GM12878 (cell line): Measurements from ENCODE around the gene EFHD1. TPM values are rescaled to one million over a fixed set of nuclear protein-coding genes. Genes with fewer than 3 reads are reported as not detected.

Experiments used
- BMI1 ChIP-seq: fragments of 450-650 bp; IDR thresholded peaks from 2 replicates; pipeline ENCODE4 v1.6.1; 2016; ENCODE audit warnings: mild to moderate bottlenecking, moderate library complexity, borderline replicate concordance
- HDGF ChIP-seq: fragments of 450-650 bp; IDR thresholded peaks from 2 replicates; pipeline ENCODE4 v1.6.1; 2016; ENCODE audit warnings: antibody characterized with exemption
- MEF2B ChIP-seq: fragments of 450-650 bp; IDR thresholded peaks from 2 replicates; pipeline ENCODE4 v1.6.1; 2018; ENCODE audit warnings: mild to moderate bottlenecking, moderate library complexity; ENCODE audit not compliant: partially characterized antibody, poor library complexity, severe bottlenecking
- MLLT1 ChIP-seq: fragments of 450-650 bp; IDR thresholded peaks from 2 replicates; pipeline ENCODE4 v1.6.1; 2016; ENCODE audit warnings: mild to moderate bottlenecking
- NFYB ChIP-seq: IDR thresholded peaks from 2 replicates; pipeline ENCODE4 v1.6.1; 2011; ENCODE audit warnings: low read depth, mild to moderate bottlenecking, low read length, improper control_type of control experiment, moderate library complexity; ENCODE audit not compliant: insufficient read depth
- NRF1 ChIP-seq: conservative IDR thresholded peaks from 2 replicates; pipeline ENCODE4 v1.6.1; 2011; ENCODE audit warnings: mild to moderate bottlenecking, low read depth, low read length, improper control_type of control experiment
- POLR2AphosphoS5 ChIP-seq: IDR thresholded peaks from 2 replicates; pipeline ENCODE4 v1.6.1; 2011; ENCODE audit warnings: mild to moderate bottlenecking, low read length, inconsistent platforms
- RBBP5 ChIP-seq: fragments of 200-600 bp; sonication (generic); conservative IDR thresholded peaks from 2 replicates; pipeline ENCODE4 v1.6.1; 2016
- RCOR1 ChIP-seq: conservative IDR thresholded peaks from 2 replicates; pipeline ENCODE4 v1.6.1; 2012; ENCODE audit warnings: low read depth, low read length, improper control_type of control experiment
- RUNX3 ChIP-seq: IDR thresholded peaks from 2 replicates; pipeline ENCODE4 v1.6.1; 2012; ENCODE audit warnings: low read length, inconsistent platforms
- SRF ChIP-seq, 2 experiments: IDR thresholded peaks; 2 replicates each; pipeline ENCODE4 v1.6.1; 2011; ENCODE audit warnings: low read depth in 2 of 2, low read length in 2 of 2, mild to moderate bottlenecking in 1 of 2, moderate library complexity in 1 of 2
- TCF7 ChIP-seq: IDR thresholded peaks from 2 replicates; pipeline ENCODE4 v1.6.1; 2014; ENCODE audit warnings: antibody characterized with exemption, borderline replicate concordance
- ZNF384 ChIP-seq: IDR thresholded peaks from 2 replicates; pipeline ENCODE4 v1.6.1; 2012; ENCODE audit warnings: low read depth, mild to moderate bottlenecking, low read length, improper control_type of control experiment, borderline replicate concordance
- ZNF687 ChIP-seq: fragments of 450-650 bp; IDR thresholded peaks from 2 replicates; pipeline ENCODE4 v1.6.1; 2017; ENCODE audit warnings: mild to moderate bottlenecking, moderate library complexity
- polyA plus RNA-seq, 11 experiments: library from polyadenylated mRNA; depleted of rRNA in 4 of 11; unstranded in 6 of 11; stranded (reverse) in 5 of 11; fragments of >200 nt; fragmentation: Nextera tagmentation in 4 of 11; fragmentation: Illumina TruSeq in 1 of 11; extraction: Ambion mirVana in 4 of 11; extraction: Trizol in 1 of 11; gene quantifications; 1 replicate in 1 of 11; 2 replicates in 10 of 11; pipeline versions ENCODE4 v1.2.1 to v1.2.3, GENCODE V29; 2011 to 2016; ENCODE audit warnings: inconsistent platforms in 2 of 11, missing spikeins in 2 of 11, low read depth in 1 of 11
- total RNA-seq, 4 experiments: library from RNA; depleted of rRNA in 3 of 4; stranded (reverse); fragments of >200 nt in 3 of 4; fragmentation: Illumina TruSeq in 1 of 4; extraction: Trizol in 1 of 4; gene quantifications; 2 replicates each; pipeline versions ENCODE4 v1.2.1 to v1.2.3, GENCODE V29; 2013 to 2021
- TF ChIP-seq, protein P1 (sequence below): IDR thresholded peaks from 2 replicates; pipeline ENCODE4 v1.6.1; 2012; ENCODE audit warnings: low read length, inconsistent platforms
- TF ChIP-seq, protein P2 (sequence below): fragments of 450-650 bp; IDR thresholded peaks from 2 replicates; pipeline ENCODE4 v1.6.1; 2017; ENCODE audit warnings: antibody characterized with exemption, mild to moderate bottlenecking, moderate library complexity

The EFHD1 gene
- total and polyA plus RNA-seq, 10 of the 15 experiments (the other 5 are each of a cell fraction or from before 2014, with no cell fraction given), result 0.07 TPM; not detected in 9

DNA sequence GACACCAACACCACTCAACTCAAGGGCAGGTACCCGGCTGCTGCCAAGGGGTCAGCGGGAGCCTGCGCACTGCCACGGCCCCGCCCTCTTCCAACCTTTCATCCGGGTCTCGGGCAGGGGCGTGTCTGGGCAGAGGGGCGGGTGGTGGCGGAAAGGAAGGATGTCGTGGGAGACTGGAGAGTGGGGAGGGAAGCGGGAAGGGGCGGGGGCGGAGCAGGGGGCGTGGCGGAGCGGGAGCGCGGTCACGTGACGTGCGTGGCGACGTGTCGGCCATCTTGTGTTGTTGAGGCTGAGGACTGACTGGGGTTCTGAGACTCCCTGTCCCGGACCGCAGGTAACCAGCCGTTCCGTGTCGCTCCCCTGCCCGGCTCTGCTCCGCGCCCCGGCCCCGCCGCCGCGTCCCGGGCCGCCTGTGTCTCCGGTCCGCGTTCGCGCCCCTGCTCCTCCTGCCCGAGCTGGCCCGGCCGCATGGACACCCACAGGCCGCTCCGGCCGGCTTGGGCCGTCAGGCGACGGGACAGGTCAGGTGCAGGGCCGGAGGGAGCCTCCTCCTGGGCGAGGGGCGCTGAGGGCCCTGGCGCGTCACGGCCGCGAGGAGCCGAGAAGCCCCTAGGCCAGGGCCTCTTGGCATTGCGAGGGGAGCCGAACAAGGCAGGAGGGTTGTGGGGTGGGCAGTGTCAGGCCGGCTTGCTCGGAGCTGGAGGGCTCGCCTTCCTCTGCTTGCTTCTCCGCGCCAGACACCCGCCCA lies 63.8 kb downstream of the EFHD1 start, which contains the start of gene GIGYF2 (continued):
- TF ChIP-seq SRF (IDR thresholded peaks at IDR 0.05; ENCODE audit: low read depth in 2 of 2, low read length in 2 of 2) (no peak), RBBP5 (no peak), ZNF687 (peak; percentile 69), RUNX3 (peak; percentile 29; the same call in 1 of the 2 replicates), BMI1 (no peak), ZNF384 (no peak), NFYB (no peak), MEF2B (peak; percentile 40), POLR2AphosphoS5 (peak; percentile 87), TCF7 (no peak), HDGF (peak; percentile 97), RCOR1 (no peak), MLLT1 (no peak), NRF1 (peak; percentile 60)
- TF ChIP-seq, protein P1, sequence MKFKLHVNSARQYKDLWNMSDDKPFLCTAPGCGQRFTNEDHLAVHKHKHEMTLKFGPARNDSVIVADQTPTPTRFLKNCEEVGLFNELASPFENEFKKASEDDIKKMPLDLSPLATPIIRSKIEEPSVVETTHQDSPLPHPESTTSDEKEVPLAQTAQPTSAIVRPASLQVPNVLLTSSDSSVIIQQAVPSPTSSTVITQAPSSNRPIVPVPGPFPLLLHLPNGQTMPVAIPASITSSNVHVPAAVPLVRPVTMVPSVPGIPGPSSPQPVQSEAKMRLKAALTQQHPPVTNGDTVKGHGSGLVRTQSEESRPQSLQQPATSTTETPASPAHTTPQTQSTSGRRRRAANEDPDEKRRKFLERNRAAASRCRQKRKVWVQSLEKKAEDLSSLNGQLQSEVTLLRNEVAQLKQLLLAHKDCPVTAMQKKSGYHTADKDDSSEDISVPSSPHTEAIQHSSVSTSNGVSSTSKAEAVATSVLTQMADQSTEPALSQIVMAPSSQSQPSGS, result no peak
- TF ChIP-seq, protein P2, sequence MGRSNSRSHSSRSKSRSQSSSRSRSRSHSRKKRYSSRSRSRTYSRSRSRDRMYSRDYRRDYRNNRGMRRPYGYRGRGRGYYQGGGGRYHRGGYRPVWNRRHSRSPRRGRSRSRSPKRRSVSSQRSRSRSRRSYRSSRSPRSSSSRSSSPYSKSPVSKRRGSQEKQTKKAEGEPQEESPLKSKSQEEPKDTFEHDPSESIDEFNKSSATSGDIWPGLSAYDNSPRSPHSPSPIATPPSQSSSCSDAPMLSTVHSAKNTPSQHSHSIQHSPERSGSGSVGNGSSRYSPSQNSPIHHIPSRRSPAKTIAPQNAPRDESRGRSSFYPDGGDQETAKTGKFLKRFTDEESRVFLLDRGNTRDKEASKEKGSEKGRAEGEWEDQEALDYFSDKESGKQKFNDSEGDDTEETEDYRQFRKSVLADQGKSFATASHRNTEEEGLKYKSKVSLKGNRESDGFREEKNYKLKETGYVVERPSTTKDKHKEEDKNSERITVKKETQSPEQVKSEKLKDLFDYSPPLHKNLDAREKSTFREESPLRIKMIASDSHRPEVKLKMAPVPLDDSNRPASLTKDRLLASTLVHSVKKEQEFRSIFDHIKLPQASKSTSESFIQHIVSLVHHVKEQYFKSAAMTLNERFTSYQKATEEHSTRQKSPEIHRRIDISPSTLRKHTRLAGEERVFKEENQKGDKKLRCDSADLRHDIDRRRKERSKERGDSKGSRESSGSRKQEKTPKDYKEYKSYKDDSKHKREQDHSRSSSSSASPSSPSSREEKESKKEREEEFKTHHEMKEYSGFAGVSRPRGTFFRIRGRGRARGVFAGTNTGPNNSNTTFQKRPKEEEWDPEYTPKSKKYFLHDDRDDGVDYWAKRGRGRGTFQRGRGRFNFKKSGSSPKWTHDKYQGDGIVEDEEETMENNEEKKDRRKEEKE, result 0 out of 2 replicates have a peak, but pooled peaks have one; percentile 38
